GM19035 (cell line): ENCODE measurements around the gene CEP164.

Experiments
- ATAC-seq: cut with Tn5 transposase; IDR thresholded peaks from one replicate; pipeline ENCODE4 v1.9.1; 2021; ENCODE audit not compliant: unreplicated experiment

Gene CEP164

DNA sequence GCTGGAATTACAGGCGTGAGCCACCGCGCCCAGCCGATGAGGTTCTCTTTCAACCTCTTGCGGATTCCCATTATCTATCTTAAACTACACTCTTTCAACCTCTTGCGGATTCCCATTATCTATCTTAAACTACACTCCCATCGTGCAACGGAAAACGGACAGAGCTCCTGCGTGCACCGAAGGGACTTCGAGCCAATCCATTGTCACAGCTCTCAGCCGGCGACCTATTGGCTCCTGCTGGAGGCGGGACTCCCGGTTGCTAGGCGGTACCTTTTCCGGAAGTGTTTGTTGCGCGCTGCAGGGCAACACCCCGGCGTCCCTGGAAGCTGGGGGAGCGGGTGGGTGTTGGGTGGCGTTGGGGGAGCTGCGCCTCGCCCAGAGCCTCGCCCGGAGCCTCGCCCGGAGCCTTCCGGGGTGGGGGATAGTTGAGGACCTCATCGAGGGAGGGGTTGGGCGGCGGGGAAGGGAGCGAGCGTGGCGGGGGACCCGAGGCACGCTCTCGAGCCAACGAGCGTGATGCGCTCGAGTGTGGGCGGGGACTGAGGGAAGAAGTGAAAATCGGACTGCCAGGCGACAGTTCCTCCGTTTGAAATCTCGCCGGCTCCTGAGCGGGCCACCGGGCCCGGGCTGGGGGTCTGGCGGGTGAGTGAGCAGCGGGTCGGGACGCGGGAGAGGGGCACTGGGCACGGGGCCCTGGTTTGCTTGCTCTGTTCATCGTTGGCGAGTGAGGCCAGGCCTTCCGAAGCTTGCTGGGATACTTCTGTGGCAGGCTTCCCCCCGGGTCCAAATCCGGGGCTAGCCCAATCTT lies at the start of gene CEP164:
CEP164 (plus strand) TSS at position 288 of the 808 bp plus-strand sequence. CDS start 10,733 bp downstream, outside the sequence.
- ATAC-seq: peak; percentile 94

DNA sequence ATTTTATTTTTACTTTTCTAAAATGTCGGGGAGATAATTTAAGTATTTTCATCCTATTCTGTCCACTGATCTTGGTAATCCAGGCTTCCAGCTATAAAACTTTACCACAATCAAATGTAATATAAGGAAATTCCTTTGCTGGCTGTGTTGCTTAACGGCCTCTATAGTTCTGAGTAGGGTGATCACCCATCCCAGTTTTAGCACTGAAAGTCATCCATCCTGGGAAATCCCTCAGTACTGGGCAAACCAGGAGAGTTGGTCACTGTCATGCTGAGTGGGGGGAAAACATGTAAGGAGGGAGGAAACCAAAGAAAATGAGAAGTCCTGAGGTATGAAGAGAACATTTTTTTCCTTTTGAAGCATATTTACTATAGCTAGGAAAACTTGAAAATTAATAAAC lies 49.3 kb upstream of the CEP164 start:
- ATAC-seq: no peak

DNA sequence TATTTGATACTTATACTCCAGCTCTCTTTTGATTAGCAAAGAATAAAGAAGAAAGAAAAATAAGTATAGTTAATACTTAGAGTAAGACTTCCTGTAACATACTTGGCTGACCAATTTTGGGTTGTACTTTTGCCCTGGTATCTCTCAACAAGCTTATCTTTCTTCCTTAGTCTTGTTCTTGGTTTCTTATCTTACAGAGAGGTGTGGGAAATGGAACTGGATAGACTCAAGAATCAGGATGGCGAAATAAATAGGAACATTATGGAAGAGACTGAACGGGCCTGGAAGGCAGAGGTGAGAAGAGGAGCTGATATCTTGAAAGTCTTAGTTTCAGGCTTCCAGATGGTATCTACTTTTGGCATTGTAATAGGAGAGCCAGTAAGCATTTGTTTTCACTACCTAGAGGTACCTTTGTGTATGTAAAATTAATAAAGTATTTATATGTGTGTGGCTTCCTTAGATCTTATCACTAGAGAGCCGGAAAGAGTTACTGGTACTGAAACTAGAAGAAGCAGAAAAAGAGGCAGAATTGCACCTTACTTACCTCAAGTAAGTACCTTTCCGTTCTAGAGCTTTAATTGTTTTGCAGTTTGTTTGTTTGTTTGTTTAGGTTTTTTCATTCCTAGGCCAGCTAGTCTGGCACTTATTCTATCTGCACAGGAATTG lies 47.8 kb upstream of the CEP164 start:
- ATAC-seq: no peak

DNA sequence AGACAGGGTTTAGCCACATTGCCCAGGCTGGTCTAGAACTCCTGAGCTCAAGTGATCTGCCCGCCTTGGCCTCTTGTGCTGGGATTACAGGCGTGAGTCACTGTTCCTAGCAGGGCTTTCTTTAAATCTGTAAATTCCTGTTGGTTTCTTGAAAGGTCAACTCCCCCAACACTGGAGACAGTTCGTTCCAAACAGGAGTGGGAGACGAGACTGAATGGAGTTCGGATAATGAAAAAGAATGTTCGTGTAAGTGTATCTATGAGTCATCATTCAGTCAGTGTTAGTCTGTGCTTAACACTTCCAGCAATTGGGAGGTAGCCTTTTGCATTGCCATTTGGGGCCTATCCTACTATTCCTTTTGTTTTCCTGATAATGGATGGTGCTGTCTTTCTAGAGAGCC lies 46.5 kb upstream of the CEP164 start:
- ATAC-seq: no peak

DNA sequence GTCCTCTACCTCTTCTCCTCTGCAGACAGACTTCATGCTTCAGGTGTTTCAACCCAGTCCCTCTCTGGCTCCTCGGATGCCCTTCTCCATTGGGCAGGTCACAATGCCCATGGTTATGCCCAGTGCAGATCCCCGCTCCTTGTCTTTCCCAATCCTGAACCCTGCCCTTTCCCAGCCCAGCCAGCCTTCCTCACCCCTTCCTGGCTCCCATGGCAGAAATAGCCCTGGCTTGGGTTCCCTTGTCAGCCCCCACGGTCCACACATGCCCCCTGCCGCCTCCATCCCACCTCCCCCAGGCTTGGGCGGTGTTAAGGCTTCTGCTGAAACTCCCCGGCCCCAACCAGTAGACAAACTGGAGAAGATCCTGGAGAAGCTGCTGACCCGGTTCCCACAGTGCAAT lies 45.8 kb upstream of the CEP164 start:
- no peak for ATAC-seq

DNA sequence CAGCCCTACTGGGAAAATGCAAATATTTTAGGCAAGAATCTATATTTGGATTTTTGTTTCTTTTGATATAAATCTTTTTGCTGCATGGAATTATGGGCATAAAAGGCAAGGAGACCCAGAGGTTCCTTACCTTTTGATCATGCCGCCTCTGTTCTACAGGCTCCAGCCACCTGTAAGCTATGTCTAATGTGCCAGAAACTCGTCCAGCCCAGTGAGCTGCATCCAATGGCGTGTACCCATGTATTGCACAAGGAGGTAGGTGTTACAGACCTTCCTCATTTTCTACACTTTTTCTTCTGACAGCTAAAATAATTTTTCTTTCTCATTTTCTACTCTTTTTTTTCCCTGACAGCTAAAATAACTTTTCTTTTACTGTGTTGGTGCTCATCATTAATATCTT lies 44.7 kb upstream of the CEP164 start:
- ATAC-seq: no peak

DNA sequence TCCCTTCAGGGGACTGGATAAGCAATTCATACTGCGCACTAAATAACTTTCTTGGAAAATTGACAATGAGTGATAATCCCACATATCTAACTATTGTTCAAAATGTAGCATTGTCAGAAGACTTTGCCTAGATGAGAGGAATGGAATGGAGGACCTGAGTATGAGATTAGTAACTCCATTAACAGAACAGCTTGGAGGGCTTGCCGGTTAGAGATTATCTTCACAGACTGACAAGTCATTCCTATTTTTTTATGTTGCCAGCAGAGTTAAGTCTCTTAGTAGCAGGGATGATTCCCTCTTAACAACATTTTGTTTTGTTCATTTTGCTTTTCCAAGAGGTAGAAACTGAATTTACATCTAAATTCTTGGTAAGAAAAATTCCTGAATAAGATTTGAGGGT lies 43.6 kb upstream of the CEP164 start:
- no peak for ATAC-seq

DNA sequence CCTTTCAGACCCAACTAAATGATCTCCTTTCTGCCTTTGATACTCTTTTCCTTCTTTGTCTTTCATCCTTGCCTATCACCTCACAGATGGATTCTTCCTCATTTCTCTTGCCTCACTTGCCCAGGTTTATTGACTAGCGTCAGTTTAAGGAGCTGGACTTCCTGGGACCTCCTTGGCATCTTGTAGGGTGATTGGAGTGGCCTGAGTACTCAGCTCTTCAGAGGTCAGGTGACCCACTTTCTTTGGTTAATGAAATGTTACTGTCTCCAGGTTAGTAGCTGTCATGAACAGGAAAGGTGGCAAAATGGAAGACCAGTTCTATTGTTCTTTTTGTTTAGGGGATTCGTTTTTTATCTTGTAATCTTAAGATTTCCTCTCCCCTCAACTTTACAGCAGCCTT lies 41.1 kb upstream of the CEP164 start:
- ATAC-seq: no peak

DNA sequence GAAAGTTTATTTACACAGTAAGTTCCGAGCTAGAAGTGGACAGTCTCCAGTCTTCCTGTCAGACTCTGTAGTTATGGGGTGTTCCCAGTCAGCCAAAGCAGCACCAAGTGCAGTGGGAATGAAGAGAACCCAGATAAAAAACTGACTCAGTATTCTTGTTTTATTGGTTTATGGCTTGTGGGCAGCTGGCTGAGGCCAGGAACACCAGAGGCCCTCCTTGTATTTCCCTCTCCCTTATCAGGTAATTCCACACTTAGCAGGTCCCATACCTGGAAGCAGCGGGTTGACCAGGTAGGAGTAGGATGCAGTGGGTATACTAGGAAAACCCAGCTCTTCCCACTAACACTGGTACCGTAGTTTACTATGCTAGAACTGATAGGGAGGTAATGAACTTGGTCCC lies 40.0 kb upstream of the CEP164 start:
- no peak for ATAC-seq

DNA sequence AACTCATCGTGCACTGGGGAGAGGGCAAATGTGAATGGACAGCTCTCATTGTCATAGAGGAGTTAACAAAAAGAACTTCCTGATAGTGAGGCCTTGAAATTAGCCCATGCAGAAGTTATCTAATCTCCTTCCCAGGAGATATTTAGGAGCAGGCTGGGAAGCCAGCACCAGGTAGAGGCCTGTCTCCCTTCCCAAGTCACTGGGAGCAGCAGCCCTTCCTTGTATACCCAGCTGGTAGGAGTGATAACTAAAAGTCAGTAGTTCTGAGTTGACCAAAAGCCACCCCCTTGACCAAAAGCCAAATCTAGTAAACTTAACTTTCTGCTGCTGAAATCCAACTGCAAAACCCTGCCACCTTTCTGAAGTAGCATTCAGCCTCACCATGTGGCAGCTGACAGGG lies 37.9 kb upstream of the CEP164 start:
- ATAC-seq: no peak

DNA sequence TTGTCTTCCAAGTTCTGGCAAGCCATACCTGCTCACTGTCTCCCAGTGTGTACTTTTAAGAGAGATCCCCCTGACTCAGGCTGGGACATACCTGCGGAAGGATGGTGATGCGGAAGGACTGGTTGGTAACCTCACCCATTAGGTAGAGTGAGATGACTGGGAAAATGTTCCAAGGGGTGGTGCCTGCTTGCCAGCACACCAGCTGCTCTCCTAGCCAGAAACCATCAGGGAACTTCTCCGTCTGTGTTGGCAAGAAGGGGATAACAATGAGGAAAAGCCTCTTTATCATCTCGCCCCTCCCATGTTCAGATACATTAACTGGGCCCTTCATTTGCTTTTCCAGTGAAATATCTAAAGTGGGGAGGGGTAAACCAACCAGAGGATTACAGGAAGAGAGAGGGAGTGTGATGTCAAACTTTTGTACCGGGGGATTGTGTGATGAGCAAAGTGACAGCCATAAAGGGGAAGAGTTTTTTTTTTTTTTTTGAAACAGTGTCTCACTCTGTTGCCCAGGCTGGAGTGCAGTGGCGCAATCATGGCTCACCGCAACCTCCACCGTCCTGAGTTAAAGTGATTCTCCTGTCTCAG lies 36.8 kb upstream of the CEP164 start, which contains the start of gene BACE1-AS:
BACE1-AS (plus strand) TSS at position 538 of the 588 bp plus-strand sequence.
- ATAC-seq: no peak

DNA sequence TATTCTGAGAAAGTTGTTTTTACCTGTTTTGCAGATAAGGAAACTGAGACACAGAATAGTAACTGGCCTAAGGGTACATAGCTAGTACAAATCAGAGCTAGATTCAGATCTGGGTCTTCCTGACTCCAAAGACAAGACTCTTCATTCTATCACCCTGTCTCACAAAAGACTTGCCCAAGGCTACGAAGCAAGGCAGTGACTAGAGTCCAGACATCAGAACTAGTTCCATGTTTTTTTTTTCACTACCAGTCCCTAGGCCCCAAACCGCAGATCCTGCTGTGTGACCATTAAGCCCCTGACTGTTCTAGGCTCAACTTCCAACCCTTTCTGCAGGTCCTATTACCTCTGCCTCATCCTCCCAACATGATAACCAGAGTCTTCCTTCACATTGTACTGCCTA lies 35.0 kb upstream of the CEP164 start:
- ATAC-seq: no peak

DNA sequence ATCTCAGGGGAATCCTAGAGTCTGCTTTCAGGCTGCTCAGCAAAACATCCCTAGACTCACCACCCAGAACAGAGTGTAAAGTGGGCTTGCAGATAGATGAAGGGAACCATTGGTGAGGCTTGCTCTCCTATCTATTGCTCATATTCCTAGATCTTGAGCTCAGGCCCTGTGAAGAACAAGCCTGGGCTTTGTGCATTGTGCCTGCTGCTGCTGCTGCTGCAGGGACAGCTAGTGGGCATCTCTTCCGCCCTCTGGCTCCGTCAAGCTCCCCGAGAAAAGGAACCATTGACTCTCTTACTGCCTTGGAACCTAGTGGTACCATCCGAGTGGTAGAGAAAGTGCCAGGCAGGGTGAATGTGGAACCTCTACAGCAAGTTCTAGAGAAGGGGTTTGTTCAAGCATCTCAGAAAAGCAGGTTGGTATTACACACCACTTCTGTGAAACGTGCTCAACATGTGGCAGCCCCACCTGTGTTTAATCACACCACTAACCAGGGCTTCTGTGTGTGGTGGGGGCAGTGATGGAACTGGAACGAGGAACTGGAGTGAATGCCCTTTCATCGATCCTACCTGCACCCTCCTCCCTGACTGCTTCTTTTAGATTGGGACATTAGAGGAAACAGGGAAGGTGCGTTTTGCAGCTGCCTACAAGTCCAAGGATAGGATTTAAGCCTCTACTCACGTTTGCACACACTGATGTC lies 32.1 kb upstream of the CEP164 start:
- ATAC-seq: no peak

DNA sequence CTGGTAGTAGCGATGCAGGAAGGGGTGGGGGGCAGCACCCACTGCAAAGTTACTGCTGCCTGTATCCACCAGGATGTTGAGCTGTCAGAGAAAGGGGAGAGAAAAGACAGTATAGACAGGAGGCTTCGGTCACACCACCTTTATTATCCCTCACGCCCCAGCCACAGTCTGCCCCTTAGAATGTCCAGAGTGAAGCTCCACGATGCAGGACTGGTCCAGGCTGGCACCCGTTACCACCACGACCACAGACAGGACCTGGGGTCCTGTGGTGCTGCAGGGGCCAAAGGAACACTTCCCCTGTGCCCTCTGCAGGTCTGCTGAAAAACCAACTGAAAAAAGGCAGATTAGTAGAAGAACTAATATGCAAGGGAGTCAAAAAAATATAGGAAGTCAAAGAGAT lies 30.8 kb upstream of the CEP164 start:
- ATAC-seq: no peak

DNA sequence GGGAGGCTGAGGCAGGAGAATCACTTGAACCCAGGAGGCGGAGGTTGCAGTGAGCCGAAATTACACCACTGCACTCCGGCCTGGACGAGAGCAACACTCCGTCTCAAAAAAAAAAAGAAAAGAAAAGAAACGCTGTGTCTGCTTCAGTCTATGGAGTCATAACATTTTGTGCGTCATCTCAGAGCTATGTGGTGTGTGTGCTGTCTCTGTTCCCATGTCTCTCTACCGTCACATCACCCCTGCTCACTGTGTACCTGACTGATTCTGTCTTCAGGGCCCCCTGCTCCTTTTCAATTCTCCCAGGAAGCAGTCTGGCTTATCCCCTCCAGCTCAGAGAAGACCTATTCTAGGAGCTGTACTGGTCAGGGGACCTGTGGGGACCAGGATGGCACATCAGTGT lies 29.5 kb upstream of the CEP164 start:
- no peak for ATAC-seq

DNA sequence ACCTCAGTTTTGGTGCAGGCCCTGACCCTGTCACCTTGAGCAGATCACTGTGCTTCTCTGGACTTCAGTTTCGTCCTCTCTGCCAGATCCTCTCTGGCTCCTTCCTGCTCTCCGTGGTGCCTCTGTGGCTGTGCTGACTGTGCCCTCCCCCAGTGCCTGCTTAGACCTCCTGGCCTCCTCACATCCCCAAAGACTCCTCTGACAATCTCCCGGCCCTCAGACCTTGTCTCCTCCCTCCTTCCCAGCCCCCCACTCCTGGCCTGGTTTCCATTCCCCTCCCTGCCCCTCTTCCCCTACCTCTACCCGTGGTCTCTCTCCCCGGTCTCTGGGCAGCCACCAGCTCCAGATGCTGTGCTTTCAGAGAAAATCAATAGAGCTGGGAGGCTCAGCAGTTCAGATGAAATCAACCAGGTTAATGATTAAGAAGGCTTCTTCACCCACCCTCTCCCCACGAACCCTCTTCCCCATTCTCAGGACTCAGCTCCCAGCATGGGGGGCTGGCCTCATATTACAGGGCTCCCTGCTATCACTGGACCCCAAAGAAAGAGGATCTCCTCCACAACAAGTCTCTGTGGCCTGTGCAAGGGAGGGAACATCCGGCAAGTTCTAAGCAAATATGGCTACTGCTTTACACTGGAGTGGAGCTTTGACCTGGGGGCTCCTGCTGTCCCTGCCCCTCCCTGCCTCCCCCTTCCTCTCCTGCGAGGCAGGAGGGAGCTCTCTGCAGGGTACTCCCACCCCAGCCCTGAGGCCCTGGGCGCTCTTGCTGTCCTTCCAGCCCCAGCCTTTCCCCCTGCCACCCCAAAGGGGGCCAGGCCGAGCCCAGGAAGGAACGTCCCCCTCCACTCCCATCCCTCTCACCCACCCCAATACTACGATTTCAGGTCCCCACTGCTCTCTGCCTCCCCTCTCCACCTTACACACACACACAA lies 28.0 kb upstream of the CEP164 start:
- ATAC-seq: no peak

DNA sequence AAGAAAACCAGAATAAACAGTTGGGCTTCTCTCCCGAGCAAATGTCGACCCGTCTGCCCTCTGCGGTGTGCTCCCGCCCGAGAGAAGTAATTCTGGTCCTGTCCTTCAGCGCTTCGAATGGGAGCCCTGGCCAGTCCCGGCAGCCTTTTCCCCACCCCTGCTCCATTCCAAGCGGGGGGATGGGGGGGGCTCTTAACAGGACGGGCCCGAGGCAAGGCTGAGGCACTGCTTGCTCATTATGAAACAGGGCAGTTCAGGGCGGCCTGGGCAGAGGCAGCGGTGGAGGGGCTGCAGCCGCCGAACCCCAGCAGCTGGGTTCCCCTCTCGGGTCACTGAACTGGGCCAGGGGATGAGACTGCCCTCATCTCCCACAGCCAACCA lies 27.4 kb upstream of the CEP164 start:
- no peak for ATAC-seq

DNA sequence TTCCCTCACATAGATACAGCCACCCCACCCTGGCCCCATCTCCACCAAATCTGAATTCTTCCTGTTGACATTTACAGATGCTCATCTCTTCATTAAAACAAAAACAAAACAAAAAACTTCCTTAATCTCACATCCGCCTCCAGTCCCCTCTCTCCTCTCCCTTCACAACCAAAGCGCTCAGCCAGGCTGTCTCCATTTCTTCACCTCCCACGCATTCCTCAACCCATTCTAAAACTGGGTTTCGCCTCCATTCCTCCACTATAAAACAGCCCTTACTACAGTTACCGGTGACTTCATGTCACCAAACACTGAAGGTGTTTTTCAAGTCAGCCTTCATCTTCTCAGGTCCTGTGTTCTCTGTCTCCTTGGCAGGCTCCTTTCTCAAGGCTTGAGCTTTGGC lies 26.9 kb upstream of the CEP164 start:
- ATAC-seq: no peak

DNA sequence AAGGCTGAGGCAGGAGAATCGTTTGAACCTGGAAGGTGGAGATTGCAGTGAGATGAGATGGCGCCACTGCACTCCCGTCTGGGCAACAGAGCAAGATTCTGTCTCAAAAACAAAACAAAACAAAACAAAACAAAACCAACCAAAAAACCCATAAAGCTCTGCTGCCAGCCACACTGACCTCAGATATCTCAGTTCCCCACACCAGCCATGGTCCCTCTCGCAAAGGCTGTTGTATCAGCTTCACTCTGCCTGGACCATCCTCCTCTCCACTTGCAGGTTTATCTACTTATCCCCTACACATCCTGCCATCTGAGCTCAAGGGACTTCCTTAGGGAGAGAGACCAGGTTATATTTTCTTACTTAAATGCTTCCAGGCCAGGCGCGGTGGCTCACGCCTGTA lies 25.4 kb upstream of the CEP164 start:
- peak; percentile 55 for ATAC-seq

DNA sequence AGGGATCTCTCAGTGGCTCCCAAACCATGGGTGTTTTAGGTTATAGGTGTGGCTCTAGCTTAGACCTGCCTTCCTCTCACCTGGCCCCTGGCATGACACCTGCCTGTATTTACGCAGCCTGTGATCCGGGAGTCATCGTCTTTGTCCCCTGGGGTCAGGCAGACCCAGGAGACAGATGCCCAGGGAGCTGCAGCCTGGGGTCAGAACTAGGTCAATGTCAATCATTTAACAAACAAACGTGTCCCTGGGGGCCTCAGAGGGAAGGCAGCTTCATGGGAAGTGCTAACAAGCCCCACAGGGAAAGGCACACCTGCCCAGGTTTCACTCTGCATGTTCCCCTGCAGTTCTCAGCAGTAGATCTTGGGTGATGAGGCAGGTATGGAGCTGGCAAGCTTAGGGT lies 24.6 kb upstream of the CEP164 start:
- no peak for ATAC-seq
